ENCODE measurements around the gene CPNE9. TPM values are rescaled to one million over a fixed set of nuclear protein-coding genes. Genes with fewer than 3 reads are reported as not detected.

The CPNE9 gene
- polyA plus RNA-seq, 2 of the 4 experiments (the other 2 are of a cell fraction), result 0.03 TPM; not detected in 1

DNA sequence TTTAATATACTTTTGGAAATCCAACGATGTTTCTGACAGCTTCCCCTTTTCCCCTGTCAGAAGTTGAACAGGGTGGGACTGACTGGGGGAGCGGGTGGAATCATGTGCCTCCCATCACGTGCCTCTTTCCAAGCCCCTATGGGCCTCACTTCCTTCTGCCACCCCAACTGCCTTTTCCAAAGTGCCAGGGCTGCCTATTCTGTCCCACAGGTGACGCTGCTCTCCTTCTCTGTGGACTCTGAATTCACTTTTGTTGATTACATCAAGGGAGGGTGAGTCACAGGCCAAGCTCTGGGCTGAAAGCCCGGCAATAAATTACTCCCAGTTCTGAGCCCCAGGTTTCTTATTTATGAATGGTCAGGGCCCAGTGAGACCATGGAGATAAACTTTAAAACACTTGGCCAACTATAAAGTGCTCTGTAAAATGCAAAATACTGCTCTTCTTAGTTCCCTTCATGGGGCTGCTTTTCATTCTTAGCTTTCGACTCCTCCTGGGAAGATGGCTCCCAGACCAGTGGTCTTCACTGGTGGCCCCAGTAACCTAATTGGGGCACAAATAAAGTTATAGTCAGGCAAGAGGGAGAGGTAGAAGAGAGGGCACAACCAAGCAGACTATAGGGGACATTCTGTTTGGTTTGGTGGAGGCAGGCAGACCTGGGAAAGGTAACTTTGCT lies 12.3 kb downstream of the CPNE9 start:
- H3K4me3 ChIP-seq, result no peak overlapping the region
- 23% methylated on average over 6 of the region's 6 CpGs for WGBS (ENCODE audit: missing lambda C conversion rate)
- TF ChIP-seq POLR2A (IDR thresholded peaks at IDR 0.05; ENCODE audit: low read length), result no peak
- TF ChIP-seq, protein P1, sequence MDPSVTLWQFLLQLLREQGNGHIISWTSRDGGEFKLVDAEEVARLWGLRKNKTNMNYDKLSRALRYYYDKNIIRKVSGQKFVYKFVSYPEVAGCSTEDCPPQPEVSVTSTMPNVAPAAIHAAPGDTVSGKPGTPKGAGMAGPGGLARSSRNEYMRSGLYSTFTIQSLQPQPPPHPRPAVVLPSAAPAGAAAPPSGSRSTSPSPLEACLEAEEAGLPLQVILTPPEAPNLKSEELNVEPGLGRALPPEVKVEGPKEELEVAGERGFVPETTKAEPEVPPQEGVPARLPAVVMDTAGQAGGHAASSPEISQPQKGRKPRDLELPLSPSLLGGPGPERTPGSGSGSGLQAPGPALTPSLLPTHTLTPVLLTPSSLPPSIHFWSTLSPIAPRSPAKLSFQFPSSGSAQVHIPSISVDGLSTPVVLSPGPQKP (IDR thresholded peaks at IDR 0.05; ENCODE audit: low read depth, low read length), result no peak
- no peak for TF ChIP-seq FOXS1 (CRISPR knock-in tag; IDR thresholded peaks at IDR 0.05)
- TF ChIP-seq, protein P2, sequence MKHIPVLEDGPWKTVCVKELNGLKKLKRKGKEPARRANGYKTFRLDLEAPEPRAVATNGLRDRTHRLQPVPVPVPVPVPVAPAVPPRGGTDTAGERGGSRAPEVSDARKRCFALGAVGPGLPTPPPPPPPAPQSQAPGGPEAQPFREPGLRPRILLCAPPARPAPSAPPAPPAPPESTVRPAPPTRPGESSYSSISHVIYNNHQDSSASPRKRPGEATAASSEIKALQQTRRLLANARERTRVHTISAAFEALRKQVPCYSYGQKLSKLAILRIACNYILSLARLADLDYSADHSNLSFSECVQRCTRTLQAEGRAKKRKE (CRISPR knock-in tag; IDR thresholded peaks at IDR 0.05; ENCODE audit: low read depth), result no peak
- TF ChIP-seq, protein P3, sequence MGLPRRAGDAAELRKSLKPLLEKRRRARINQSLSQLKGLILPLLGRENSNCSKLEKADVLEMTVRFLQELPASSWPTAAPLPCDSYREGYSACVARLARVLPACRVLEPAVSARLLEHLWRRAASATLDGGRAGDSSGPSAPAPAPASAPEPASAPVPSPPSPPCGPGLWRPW (IDR thresholded peaks at IDR 0.05), result no peak
- TF ChIP-seq ZFP36 (IDR thresholded peaks at IDR 0.05; ENCODE audit: borderline replicate concordance, partially characterized antibody), result no peak
- TF ChIP-seq CHD2 (IDR thresholded peaks at IDR 0.05; ENCODE audit: low read length, partially characterized antibody), result no peak
- no peak for TF ChIP-seq FOSB (CRISPR knock-in tag; IDR thresholded peaks at IDR 0.05)
- peak; percentile 52; the same call in 1 of the 2 replicates for TF ChIP-seq BHLHE40 (IDR thresholded peaks at IDR 0.05; ENCODE audit: low read depth, low read length)
- TF ChIP-seq, protein P4, sequence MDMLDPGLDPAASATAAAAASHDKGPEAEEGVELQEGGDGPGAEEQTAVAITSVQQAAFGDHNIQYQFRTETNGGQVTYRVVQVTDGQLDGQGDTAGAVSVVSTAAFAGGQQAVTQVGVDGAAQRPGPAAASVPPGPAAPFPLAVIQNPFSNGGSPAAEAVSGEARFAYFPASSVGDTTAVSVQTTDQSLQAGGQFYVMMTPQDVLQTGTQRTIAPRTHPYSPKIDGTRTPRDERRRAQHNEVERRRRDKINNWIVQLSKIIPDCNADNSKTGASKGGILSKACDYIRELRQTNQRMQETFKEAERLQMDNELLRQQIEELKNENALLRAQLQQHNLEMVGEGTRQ (IDR thresholded peaks at IDR 0.05), result peak; percentile 94
- TF ChIP-seq NPAS2 (CRISPR knock-in tag; IDR thresholded peaks at IDR 0.05; ENCODE audit: borderline replicate concordance), result no peak
- TF ChIP-seq RAD21 (conservative IDR thresholded peaks at IDR 0.05 in 1 of 2, IDR thresholded peaks at IDR 0.05 in 1 of 2), result peak; percentile 89 to 91
- TF ChIP-seq FOSL2 (IDR thresholded peaks at IDR 0.05), result peak; percentile 70; the same call in 1 of the 2 replicates
- TF ChIP-seq FOSL2 (CRISPR knock-in tag; IDR thresholded peaks at IDR 0.05), result peak; percentile 93
- no peak for TF ChIP-seq EHMT2 (IDR thresholded peaks at IDR 0.05; ENCODE audit: low read depth)
- TF ChIP-seq SMC3 (IDR thresholded peaks at IDR 0.05), result peak; percentile 77
- peak in 1 of 2 experiments; percentile 54; a peak in 2 of 4 replicates for TF ChIP-seq CEBPB (IDR thresholded peaks at IDR 0.05)
- TF ChIP-seq, protein P5, sequence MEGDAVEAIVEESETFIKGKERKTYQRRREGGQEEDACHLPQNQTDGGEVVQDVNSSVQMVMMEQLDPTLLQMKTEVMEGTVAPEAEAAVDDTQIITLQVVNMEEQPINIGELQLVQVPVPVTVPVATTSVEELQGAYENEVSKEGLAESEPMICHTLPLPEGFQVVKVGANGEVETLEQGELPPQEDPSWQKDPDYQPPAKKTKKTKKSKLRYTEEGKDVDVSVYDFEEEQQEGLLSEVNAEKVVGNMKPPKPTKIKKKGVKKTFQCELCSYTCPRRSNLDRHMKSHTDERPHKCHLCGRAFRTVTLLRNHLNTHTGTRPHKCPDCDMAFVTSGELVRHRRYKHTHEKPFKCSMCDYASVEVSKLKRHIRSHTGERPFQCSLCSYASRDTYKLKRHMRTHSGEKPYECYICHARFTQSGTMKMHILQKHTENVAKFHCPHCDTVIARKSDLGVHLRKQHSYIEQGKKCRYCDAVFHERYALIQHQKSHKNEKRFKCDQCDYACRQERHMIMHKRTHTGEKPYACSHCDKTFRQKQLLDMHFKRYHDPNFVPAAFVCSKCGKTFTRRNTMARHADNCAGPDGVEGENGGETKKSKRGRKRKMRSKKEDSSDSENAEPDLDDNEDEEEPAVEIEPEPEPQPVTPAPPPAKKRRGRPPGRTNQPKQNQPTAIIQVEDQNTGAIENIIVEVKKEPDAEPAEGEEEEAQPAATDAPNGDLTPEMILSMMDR (IDR thresholded peaks at IDR 0.05), result peak; percentile 87
- no peak for TF ChIP-seq RARB (CRISPR knock-in tag; IDR thresholded peaks at IDR 0.05)
- TF ChIP-seq, protein P6, sequence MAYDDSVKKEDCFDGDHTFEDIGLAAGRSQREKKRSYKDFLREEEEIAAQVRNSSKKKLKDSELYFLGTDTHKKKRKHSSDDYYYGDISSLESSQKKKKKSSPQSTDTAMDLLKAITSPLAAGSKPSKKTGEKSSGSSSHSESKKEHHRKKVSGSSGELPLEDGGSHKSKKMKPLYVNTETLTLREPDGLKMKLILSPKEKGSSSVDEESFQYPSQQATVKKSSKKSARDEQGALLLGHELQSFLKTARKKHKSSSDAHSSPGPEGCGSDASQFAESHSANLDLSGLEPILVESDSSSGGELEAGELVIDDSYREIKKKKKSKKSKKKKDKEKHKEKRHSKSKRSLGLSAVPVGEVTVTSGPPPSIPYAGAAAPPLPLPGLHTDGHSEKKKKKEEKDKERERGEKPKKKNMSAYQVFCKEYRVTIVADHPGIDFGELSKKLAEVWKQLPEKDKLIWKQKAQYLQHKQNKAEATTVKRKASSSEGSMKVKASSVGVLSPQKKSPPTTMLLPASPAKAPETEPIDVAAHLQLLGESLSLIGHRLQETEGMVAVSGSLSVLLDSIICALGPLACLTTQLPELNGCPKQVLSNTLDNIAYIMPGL (CRISPR knock-in tag; IDR thresholded peaks at IDR 0.05; ENCODE audit: borderline replicate concordance), result no peak
- TF ChIP-seq KDM5A (IDR thresholded peaks at IDR 0.05), result 0 out of 2 replicates have a peak, but pooled peaks have one; percentile 33
- no peak for TF ChIP-seq JUNB (IDR thresholded peaks at IDR 0.05)
- ChIA-PET CTCF (interaction anchor here (0.6 to 5.0 kb wide), 55 partner anchors 8 to 1023 kb away, joined by 3 to 99 read pairs (median 5); partner anchors contain the start of genes BRPF1, CAMK1, CPNE9 and OGG1), POLR2A (interaction anchor here (0.8 to 1.1 kb wide), 3 partner anchors 15 to 230 kb away, joined by 3 to 4 read pairs (median 3); partner anchors contain the start of genes ARPC4 and BRPF1)
- peaks cover 11% of the 10 kb centered on the region; the same call in 2 of the 3 replicates for H3K4me1 ChIP-seq
- H3K27ac ChIP-seq, result peak overlapping the region in 1 of 2 experiments; percentile 32; a peak in 1 of 6 replicates
- no peaks in the 10 kb centered on the region for H3K9me3 ChIP-seq
- FAIRE-seq (no peak), DNase-seq (ENCODE audit: low read depth in 1 of 2, low spot score in 1 of 2) (peak; percentile 78 to 86), ATAC-seq (peak; percentile 95 to 97)
- peak overlapping the region; percentile 40 for H3K4me2 ChIP-seq
